HEK293 (cell line): ENCODE results near the gene CAPS.
A peak's percentile ranks its signal among the peaks of the same experiment; 100 is the strongest.

Experiments
- BCL11A ChIP-seq: fragments of 450-650 bp; formaldehyde crosslinking; IDR thresholded peaks from 2 replicates; pipeline ENCODE4 v1.5.1; 2016; ENCODE audit warnings: low read depth, missing biosample characterization, missing genetic modification characterization
- GLIS2 ChIP-seq: fragments of 450-650 bp; formaldehyde crosslinking; IDR thresholded peaks from 2 replicates; pipeline ENCODE4 v1.5.1; 2016; ENCODE audit warnings: missing biosample characterization, missing genetic modification characterization
- HIC1 ChIP-seq: fragments of 450-650 bp; formaldehyde crosslinking; IDR thresholded peaks from 2 replicates; pipeline ENCODE4 v1.5.1; 2016; ENCODE audit warnings: missing biosample characterization, missing genetic modification characterization
- OSR2 ChIP-seq: fragments of 450-650 bp; formaldehyde crosslinking; IDR thresholded peaks from 2 replicates; pipeline ENCODE4 v1.5.1; 2016; ENCODE audit warnings: missing biosample characterization, missing genetic modification characterization
- PRDM6 ChIP-seq: fragments of 450-650 bp; formaldehyde crosslinking; IDR thresholded peaks from 2 replicates; pipeline ENCODE4 v1.5.1; 2017; ENCODE audit warnings: missing biosample characterization, missing genetic modification characterization
- REPIN1 ChIP-seq: fragments of 450-650 bp; formaldehyde crosslinking; IDR thresholded peaks from 2 replicates; pipeline ENCODE4 v1.5.1; 2017; ENCODE audit warnings: missing biosample characterization, missing genetic modification characterization, low read depth
- SCRT1 ChIP-seq: fragments of 450-650 bp; formaldehyde crosslinking; IDR thresholded peaks from 2 replicates; pipeline ENCODE4 v1.5.1; 2016; ENCODE audit warnings: missing biosample characterization, missing genetic modification characterization, borderline replicate concordance
- WT1 ChIP-seq: fragments of 450-650 bp; formaldehyde crosslinking; IDR thresholded peaks from 2 replicates; pipeline ENCODE4 v1.5.1; 2016; ENCODE audit warnings: missing biosample characterization, missing genetic modification characterization
- ZBTB21 ChIP-seq: fragments of 450-650 bp; formaldehyde crosslinking; IDR thresholded peaks from 2 replicates; pipeline ENCODE4 v1.5.1; 2017; ENCODE audit warnings: missing biosample characterization, missing genetic modification characterization
- ZBTB44 ChIP-seq: fragments of 450-650 bp; IDR thresholded peaks from 2 replicates; pipeline ENCODE4 v1.5.1; 2018; ENCODE audit warnings: missing biosample characterization, mild to moderate bottlenecking, missing genetic modification characterization
- ZNF10 ChIP-seq: fragments of 450-650 bp; formaldehyde crosslinking; IDR thresholded peaks from 2 replicates; pipeline ENCODE4 v1.5.1; 2017; ENCODE audit warnings: missing biosample characterization, missing genetic modification characterization
- ZNF112 ChIP-seq: fragments of 450-650 bp; formaldehyde crosslinking; IDR thresholded peaks from 2 replicates; pipeline ENCODE4 v1.5.0; 2017; ENCODE audit warnings: missing biosample characterization, missing genetic modification characterization
- ZNF138 ChIP-seq: fragments of 450-650 bp; formaldehyde crosslinking; IDR thresholded peaks from 2 replicates; pipeline ENCODE4 v1.5.1; 2016; ENCODE audit warnings: missing biosample characterization, missing genetic modification characterization, borderline replicate concordance
- ZNF16 ChIP-seq: fragments of 450-650 bp; formaldehyde crosslinking; IDR thresholded peaks from 2 replicates; pipeline ENCODE4 v1.5.1; 2016; ENCODE audit warnings: low read depth, missing biosample characterization, missing genetic modification characterization
- ZNF169 ChIP-seq: fragments of 450-650 bp; formaldehyde crosslinking; IDR thresholded peaks from 2 replicates; pipeline ENCODE4 v1.5.1; 2016; ENCODE audit warnings: missing biosample characterization, missing genetic modification characterization
- ZNF18 ChIP-seq: fragments of 450-650 bp; formaldehyde crosslinking; IDR thresholded peaks from 2 replicates; pipeline ENCODE4 v1.5.1; 2016; ENCODE audit warnings: missing biosample characterization, missing genetic modification characterization
- ZNF184 ChIP-seq: fragments of 450-650 bp; IDR thresholded peaks from 2 replicates; pipeline ENCODE4 v1.5.1; 2018; ENCODE audit warnings: missing biosample characterization, mild to moderate bottlenecking, missing genetic modification characterization
- ZNF211 ChIP-seq: fragments of 450-650 bp; formaldehyde crosslinking; IDR thresholded peaks from 2 replicates; pipeline ENCODE4 v1.5.1; 2016; ENCODE audit warnings: low read depth, missing biosample characterization, missing genetic modification characterization
- ZNF26 ChIP-seq: fragments of 450-650 bp; formaldehyde crosslinking; IDR thresholded peaks from 2 replicates; pipeline ENCODE4 v1.5.1; 2016; ENCODE audit warnings: missing biosample characterization, missing genetic modification characterization
- ZNF266 ChIP-seq: fragments of 450-650 bp; formaldehyde crosslinking; IDR thresholded peaks from 2 replicates; pipeline ENCODE4 v1.5.1; 2016; ENCODE audit warnings: missing biosample characterization, missing genetic modification characterization, low read depth
- ZNF324 ChIP-seq: fragments of 450-650 bp; formaldehyde crosslinking; IDR thresholded peaks from 2 replicates; pipeline ENCODE4 v1.5.1; 2016; ENCODE audit warnings: missing biosample characterization, missing genetic modification characterization
- ZNF362 ChIP-seq: fragments of 450-650 bp; formaldehyde crosslinking; IDR thresholded peaks from 2 replicates; pipeline ENCODE4 v1.5.1; 2016; ENCODE audit warnings: missing biosample characterization, missing genetic modification characterization
- ZNF404 ChIP-seq: fragments of 450-650 bp; formaldehyde crosslinking; IDR thresholded peaks from 2 replicates; pipeline ENCODE4 v1.5.1; 2017; ENCODE audit warnings: missing biosample characterization, missing genetic modification characterization
- ZNF433 ChIP-seq: fragments of 450-650 bp; formaldehyde crosslinking; IDR thresholded peaks from 2 replicates; pipeline ENCODE4 v1.5.1; 2016; ENCODE audit warnings: missing biosample characterization, missing genetic modification characterization, low read depth
- ZNF560 ChIP-seq: fragments of 450-650 bp; formaldehyde crosslinking; IDR thresholded peaks from 2 replicates; pipeline ENCODE4 v1.5.1; 2017; ENCODE audit warnings: missing biosample characterization, missing genetic modification characterization, borderline replicate concordance
- ZNF658 ChIP-seq: fragments of 450-650 bp; formaldehyde crosslinking; IDR thresholded peaks from 2 replicates; pipeline ENCODE4; 2016; ENCODE audit warnings: missing biosample characterization, missing genetic modification characterization
- ZNF843 ChIP-seq: fragments of 450-650 bp; formaldehyde crosslinking; IDR thresholded peaks from 2 replicates; pipeline ENCODE4 v1.5.1; 2016; ENCODE audit warnings: missing biosample characterization, missing genetic modification characterization
- ZSCAN18 ChIP-seq: fragments of 450-650 bp; formaldehyde crosslinking; IDR thresholded peaks from 2 replicates; pipeline ENCODE4 v1.5.1; 2016; ENCODE audit warnings: missing biosample characterization, missing genetic modification characterization

CAPS gene

GRCh38 chr19:5903624-5904351, 10.3 kb upstream of the CAPS start, which contains the start of gene NDUFA11 (continued):
- TF ChIP-seq PRDM6, result no peak
- peak; percentile 39 for TF ChIP-seq GLIS2 (tag by site-specific recombination)
- peak; percentile 100 for TF ChIP-seq SCRT1
- TF ChIP-seq ZNF184 (tag by site-specific recombination), result no peak
- TF ChIP-seq ZBTB21 (tag by site-specific recombination), result peak; percentile 63; the same call in 1 of the 2 replicates
- TF ChIP-seq ZNF211 (tag by site-specific recombination), result no peak
- TF ChIP-seq ZNF266 (tag by site-specific recombination), result no peak
- TF ChIP-seq ZNF560, result no peak
- no peak for TF ChIP-seq ZNF362
- TF ChIP-seq ZNF10 (tag by site-specific recombination), result peak; percentile 93
- no peak for TF ChIP-seq ZNF404 (tag by site-specific recombination)
- no peak for TF ChIP-seq BCL11A
- no peak; the same call in 1 of the 2 replicates for TF ChIP-seq ZBTB44 (tag by site-specific recombination)
- no peak for TF ChIP-seq ZNF16 (tag by site-specific recombination)
- no peak for TF ChIP-seq ZNF138 (tag by site-specific recombination)
- TF ChIP-seq WT1 (tag by site-specific recombination), result no peak
- TF ChIP-seq ZSCAN18 (tag by site-specific recombination), result no peak; the same call in 1 of the 2 replicates
- 0 out of 2 replicates have a peak, but pooled peaks have one; percentile 66 for TF ChIP-seq ZNF324 (tag by site-specific recombination)
- TF ChIP-seq ZNF26 (tag by site-specific recombination), result no peak
- peak; percentile 77 for TF ChIP-seq ZNF843 (tag by site-specific recombination)
- no peak for TF ChIP-seq ZNF112
- no peak for TF ChIP-seq HIC1 (tag by site-specific recombination)
- TF ChIP-seq ZNF433 (tag by site-specific recombination), result no peak
- peak; percentile 60; the same call in 1 of the 2 replicates for TF ChIP-seq REPIN1
- TF ChIP-seq ZNF658, result no peak
- no peak for TF ChIP-seq ZNF18 (tag by site-specific recombination)
- TF ChIP-seq OSR2 (tag by site-specific recombination), result no peak
- no peak for TF ChIP-seq ZNF169
